Measurements from ENCODE around the gene VEZT.

The VEZT gene

GRCh38 chr12:95216711-95217376 is 763 bp upstream of the VEZT start:
- CTCF ChIA-PET: interaction anchor here (1.5 kb wide), 1 partner anchor 17 kb away, joined by 4 read pairs; no protein-coding TSS in a partner anchor
- TF ChIP-seq HDGF (IDR thresholded peaks at IDR 0.05; ENCODE audit: borderline replicate concordance) (no peak), NFRKB (IDR thresholded peaks at IDR 0.05) (no peak), FOXA1 (IDR thresholded peaks at IDR 0.05) (no peak), TARDBP (IDR thresholded peaks at IDR 0.05) (no peak), BHLHE40 (IDR thresholded peaks at IDR 0.05; ENCODE audit: borderline replicate concordance) (no peak), SUZ12 (IDR thresholded peaks at IDR 0.05) (no peak), FOXM1 (IDR thresholded peaks at IDR 0.05; ENCODE audit: borderline replicate concordance) (no peak), LEF1 (IDR thresholded peaks at IDR 0.05; ENCODE audit: borderline replicate concordance) (no peak), PKNOX1 (IDR thresholded peaks at IDR 0.05) (no peak), SP1 (IDR thresholded peaks at IDR 0.05) (no peak), ARNT (IDR thresholded peaks at IDR 0.05) (no peak), ZNF384 (IDR thresholded peaks at IDR 0.05) (no peak), CTBP1 (IDR thresholded peaks at IDR 0.05; ENCODE audit: borderline replicate concordance) (no peak), L3MBTL2 (conservative IDR thresholded peaks at IDR 0.05) (no peak; the same call in 1 of the 2 replicates), ELF4 (IDR thresholded peaks at IDR 0.05) (no peak), FOXK2 (IDR thresholded peaks at IDR 0.05) (no peak)
- POLR2A ChIA-PET: interaction anchor here (0.6 to 1.4 kb wide), 14 partner anchors 11 to 322 kb away, joined by 3 to 9 read pairs (median 3); partner anchors contain the start of genes METAP2 and NR2C1
- DNase-seq (ENCODE audit: extremely low spot score): no peak

- ChIA-PET POLR2A (interaction anchor here (1.0 to 1.2 kb wide), 2 partner anchors 145 to 320 kb away, joined by 3 to 4 read pairs; partner anchors contain the start of gene NR2C1), CTCF (interaction anchor here (0.7 kb wide), 1 partner anchor 101 kb away, joined by 4 read pairs; no protein-coding TSS in a partner anchor)
- TF ChIP-seq ZNF384 (IDR thresholded peaks at IDR 0.05): peak; percentile 84
- TF ChIP-seq L3MBTL2 (conservative IDR thresholded peaks at IDR 0.05): no peak
- DNase-seq (ENCODE audit: extremely low spot score): peak; percentile 48
These were observed 835 bp downstream of the VEZT start for GRCh38 chr12:95218150-95219133.

GRCh38 chr12:95220190-95220589 is 2.6 kb downstream of the VEZT start:
- ChIA-PET CTCF (no interaction called here), POLR2A (no interaction called here)
- TF ChIP-seq ARNT (IDR thresholded peaks at IDR 0.05) (no peak), L3MBTL2 (conservative IDR thresholded peaks at IDR 0.05) (no peak), PKNOX1 (IDR thresholded peaks at IDR 0.05) (no peak), FOXA1 (IDR thresholded peaks at IDR 0.05) (no peak), NFRKB (IDR thresholded peaks at IDR 0.05) (no peak), FOXK2 (IDR thresholded peaks at IDR 0.05) (no peak)

GRCh38 chr12:95220726-95221125 is 3.1 kb downstream of the VEZT start:
- ChIA-PET POLR2A (no interaction called here), CTCF (no interaction called here)
- no peak for DNase-seq (ENCODE audit: extremely low spot score)
- no peak for TF ChIP-seq FOXK2 (IDR thresholded peaks at IDR 0.05)
- no peak for TF ChIP-seq FOXM1 (IDR thresholded peaks at IDR 0.05; ENCODE audit: borderline replicate concordance)
- no peak for TF ChIP-seq ELF4 (IDR thresholded peaks at IDR 0.05)
- TF ChIP-seq LEF1 (IDR thresholded peaks at IDR 0.05; ENCODE audit: borderline replicate concordance): no peak
- no peak for TF ChIP-seq PKNOX1 (IDR thresholded peaks at IDR 0.05)
- no peak for TF ChIP-seq CTBP1 (IDR thresholded peaks at IDR 0.05; ENCODE audit: borderline replicate concordance)
- no peak for TF ChIP-seq TARDBP (IDR thresholded peaks at IDR 0.05)
- TF ChIP-seq ARNT (IDR thresholded peaks at IDR 0.05): no peak
- no peak for TF ChIP-seq L3MBTL2 (conservative IDR thresholded peaks at IDR 0.05)

More at GRCh38 chr12:95220190-95220589, 2.6 kb downstream of the VEZT start:
- no peak for DNase-seq (ENCODE audit: extremely low spot score)

GRCh38 chr12:95224202-95225170 is 6.9 kb downstream of the VEZT start:
- POLR2A ChIA-PET: interaction anchor here (1.0 kb wide), 1 partner anchor 25 kb away, joined by 3 read pairs; no protein-coding TSS in a partner anchor
- TF ChIP-seq SUZ12 (IDR thresholded peaks at IDR 0.05) (no peak), LEF1 (IDR thresholded peaks at IDR 0.05; ENCODE audit: borderline replicate concordance) (no peak), TARDBP (IDR thresholded peaks at IDR 0.05) (no peak), SP1 (IDR thresholded peaks at IDR 0.05) (no peak), ARNT (IDR thresholded peaks at IDR 0.05) (no peak), BHLHE40 (IDR thresholded peaks at IDR 0.05; ENCODE audit: borderline replicate concordance) (no peak), PKNOX1 (IDR thresholded peaks at IDR 0.05) (no peak), L3MBTL2 (conservative IDR thresholded peaks at IDR 0.05) (no peak), NFRKB (IDR thresholded peaks at IDR 0.05) (no peak), CTBP1 (IDR thresholded peaks at IDR 0.05; ENCODE audit: borderline replicate concordance) (no peak), ELF4 (IDR thresholded peaks at IDR 0.05) (no peak), FOXM1 (IDR thresholded peaks at IDR 0.05; ENCODE audit: borderline replicate concordance) (no peak), FOXA1 (IDR thresholded peaks at IDR 0.05) (no peak), FOXK2 (IDR thresholded peaks at IDR 0.05) (no peak), HDGF (IDR thresholded peaks at IDR 0.05; ENCODE audit: borderline replicate concordance) (no peak), ZNF384 (IDR thresholded peaks at IDR 0.05) (no peak)
- DNase-seq (ENCODE audit: extremely low spot score): no peak
- CTCF ChIA-PET: no interaction called here
